Inferior parietal cortex (tissue), 1 donor: ENCODE data around the gene PIM1.
"Not testable (repeated sequence)": the region's sequence is repeated elsewhere in the genome, so short reads cannot be mapped to it uniquely, and the experiment has no call there.

ENCODE experiments used
- DNase-seq: peaks from one replicate; pipeline ENCODE4 v3.0.0-alpha.2; 2016; ENCODE audit errors: extremely low spot score

Gene PIM1

DNA sequence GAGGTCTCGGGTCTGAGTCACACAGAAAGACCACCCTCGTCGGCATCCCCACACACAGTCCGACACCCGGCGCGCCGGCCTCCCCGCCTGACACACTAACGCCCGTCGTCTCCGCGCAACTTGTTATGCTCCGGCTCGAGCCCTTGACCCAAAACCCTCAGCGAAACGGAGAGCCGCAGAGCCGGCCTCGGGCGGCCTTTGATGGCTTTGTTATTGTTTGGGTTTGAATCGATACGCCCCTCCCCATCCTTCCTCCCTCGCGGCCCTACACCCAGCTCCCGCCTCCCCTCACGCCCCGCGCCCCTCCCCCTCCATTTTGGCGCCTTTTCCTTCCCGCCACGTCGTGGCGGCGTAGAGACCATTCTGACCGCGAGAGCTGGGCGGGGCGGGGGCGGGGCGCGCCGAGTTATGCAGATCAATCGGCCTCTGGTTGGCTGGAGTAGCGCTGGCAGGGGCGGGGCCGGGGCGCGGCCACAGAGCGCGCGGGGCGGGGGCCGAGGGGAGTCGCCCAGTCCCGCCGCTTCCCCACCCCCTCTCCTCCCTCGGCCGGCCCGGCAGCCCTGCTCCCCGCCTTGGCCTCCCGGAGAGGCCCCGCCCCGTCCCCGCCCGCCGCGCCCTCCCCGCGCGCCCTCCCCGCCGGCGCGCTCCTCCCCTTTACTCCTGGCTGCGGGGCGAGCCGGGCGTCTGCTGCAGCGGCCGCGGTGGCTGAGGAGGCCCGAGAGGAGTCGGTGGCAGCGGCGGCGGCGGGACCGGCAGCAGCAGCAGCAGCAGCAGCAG is at the start of gene PIM1:
Gene PIM1, plus strand, starts transcription at position 657 of the 777 bp plus-strand sequence. CDS start 424 bp downstream, outside the sequence.
- DNase-seq: peak; percentile 81

DNA sequence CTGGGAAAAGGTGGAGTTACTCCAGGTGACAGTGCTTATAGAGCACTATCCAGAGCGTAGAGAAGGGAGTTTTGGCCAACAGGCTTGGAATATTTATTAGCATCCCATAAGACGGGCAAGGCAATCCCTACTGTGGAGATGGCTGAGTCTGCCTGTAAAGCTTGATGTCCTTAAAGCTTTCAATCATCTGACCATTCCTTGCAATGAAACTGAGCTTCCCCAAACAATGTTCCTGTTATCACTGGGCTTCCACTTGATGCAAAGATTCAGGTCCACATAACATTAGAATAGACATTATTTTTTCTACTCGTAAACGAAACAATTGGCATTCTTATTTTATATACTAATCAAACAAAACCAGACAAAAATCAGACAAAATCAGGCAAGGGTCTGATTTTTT is 48.4 kb upstream of the PIM1 start:
- no peak for DNase-seq

DNA sequence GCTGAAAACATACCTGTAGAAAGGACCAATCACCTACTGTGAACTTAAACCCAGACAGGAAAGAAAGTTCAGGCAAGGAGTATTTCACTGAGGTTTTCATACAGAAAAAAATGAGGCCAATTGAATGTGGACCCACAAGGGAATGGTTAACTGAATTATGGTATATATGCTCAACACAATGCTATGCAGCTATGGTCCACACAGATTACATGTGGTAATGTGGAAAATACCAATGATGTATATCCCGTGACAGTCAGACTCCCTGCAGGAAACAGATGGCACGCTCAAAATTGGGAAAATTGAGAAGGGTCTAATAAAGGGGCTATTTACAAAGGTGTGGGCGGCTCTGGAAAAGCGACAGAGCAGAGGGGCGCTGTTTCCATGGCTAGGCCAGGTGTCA is 47.1 kb upstream of the PIM1 start:
- DNase-seq: no peak

DNA sequence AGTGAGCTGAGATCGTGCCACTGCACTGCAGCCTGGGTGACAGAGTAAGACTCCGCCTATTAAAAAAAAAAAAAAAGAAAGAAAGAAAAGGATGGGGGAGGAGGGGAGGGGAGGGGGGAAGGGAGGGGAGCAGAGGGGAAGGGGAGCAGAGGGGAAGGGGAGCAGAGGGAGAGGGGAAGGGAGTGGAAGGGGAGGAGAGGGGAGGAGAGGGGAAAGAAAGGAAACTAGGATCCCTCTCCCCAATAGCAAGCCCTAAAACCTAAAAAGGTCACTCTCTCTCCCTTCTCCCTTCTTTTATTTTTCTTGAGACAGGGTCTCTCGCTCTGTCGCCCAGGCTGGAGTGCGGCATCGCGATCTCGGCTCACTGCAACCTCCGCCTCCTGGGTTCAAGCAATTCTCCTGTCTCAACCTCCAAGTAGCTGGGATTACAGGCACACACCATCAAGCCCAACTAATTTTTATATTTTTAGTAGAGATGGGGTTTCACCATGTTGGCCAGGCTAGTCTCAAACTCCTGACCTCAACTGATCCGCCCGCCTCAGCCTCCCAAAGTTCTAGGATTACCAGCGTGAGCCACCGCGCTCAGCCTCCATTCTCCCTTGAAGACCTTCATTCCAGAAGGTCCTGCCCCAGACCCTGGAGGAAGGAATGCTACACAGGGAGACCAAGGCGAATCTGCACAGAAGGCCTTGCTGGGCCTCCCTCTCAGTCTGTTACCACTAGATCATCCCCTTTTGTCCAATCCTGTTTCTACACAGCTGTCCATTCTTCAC is 45.8 kb upstream of the PIM1 start:
- DNase-seq: no peak

DNA sequence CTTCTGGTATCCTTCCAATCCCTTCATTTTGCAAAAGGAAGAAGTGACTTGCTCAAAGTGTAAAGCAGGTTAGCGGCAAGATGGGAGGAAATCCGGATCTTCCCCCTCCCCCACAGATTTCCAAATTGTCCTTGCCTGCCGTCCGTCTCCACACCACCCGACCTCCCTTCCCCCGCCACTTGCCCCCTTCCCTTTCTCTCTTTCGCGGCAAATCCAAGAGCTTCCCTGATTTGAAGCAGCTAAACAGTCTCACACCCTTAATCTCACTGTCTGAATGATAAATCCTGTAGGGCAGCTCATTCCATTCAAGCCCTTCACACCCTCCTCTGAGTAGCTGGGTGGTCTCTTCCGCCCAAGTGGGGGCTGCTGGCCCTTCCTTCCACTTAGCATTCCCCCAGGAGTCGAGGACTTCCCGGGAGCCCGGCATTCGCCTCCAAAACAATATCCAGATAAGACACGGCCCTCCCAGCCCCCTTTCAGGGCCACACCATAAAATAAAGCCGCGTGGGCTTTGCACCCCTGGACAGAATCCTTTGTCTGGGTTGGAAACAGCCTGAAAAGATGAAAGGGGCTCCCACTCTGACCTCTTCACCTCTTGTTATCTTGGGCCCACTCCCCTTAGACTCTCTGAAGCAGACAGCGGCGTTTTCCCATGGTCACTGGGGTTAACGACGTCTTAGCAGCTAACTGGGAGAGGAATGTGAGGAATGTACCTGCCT is 44.0 kb upstream of the PIM1 start:
- DNase-seq: no peak

DNA sequence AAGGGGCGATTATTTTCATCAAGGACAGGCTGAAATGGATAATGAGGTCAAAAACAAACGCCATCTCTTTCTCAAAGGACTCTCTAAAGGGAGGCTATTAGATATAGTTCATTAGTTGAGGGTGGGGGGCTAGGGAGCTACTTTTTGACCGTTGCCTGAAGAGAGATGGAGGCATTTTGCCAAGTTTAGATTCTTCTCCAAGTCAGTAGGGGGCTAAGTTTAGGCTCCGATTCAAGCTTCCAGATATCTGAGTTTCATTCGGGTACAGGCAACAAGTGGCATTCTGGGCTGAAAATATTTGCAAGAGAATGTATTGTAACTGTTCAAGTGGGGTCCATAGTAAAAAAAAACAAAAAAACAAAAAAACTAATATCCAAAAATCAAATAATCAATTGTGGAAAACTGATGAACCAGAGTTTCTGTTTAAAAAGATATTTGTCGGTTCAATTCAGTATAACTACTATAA is 43.4 kb upstream of the PIM1 start:
- DNase-seq: no peak

DNA sequence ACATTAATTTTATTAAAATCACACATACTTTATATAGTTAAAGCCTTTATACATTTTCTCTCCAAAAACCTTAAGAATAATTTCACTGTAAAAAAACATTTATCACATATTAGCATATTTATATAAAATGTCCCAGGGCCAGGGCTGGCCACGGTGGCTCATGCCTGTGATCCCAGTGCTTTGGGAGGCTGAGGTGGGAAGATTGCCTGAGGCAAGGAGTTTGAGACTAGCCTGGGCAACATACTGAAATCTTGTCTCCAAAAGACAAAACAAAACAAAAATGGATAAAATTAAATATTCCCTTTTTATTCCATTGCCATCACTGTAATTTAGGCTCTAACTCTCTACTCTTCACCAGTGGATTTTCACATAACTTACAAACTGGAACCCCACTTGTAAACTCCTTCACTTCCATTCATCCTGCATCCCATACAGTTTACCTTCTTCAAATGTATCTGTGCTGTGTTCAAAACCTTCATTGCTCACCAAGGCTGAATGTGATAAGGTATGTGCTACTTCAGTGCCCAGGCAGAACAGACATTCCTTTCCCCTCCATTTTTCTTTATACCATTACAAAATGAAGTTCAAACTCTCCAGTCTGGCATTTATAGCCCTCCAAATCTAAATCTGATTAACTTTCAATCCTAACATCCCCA is 42.9 kb upstream of the PIM1 start:
- no peak for DNase-seq

DNA sequence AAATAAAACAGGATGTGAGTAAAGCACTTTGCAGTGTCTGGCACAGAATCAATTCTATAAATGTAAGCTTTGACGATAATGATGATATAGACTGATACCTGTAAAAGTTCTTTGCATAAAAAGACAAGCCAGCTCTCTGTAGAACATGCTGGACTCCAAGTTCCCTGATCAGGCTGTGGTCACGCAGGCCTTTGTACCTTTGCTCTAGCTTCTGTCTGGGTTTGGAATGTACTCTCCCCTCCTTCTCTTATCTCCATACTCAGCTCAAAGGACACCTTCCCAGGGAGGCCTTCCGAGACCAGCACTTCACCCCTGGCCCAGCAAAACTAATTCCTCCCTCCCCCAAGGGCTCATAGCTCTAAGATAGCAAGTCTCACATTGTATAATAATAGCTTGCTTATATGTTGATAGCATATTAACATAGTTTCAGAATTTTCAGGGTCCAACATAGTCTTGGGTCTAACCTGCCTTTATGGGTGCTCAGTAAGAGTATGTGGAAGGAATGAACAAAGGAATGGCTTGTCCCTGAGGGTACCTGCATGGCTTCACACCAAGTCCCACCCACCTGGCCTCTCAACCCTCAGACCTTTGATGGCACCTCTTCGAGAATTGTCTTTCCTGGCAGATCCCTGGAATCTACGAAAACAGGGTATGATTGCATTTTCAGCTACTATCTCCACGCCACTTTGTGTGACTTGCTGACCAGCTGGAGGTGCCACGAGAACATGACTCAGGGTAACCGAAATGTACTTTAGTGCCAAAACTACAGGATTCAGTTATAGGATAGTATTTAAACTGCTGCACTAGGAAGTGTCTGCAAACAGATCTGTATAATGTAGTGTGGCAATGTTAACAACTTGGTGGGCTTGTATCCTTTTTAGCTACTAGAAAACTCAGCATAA is 41.7 kb upstream of the PIM1 start:
- DNase-seq: no peak

DNA sequence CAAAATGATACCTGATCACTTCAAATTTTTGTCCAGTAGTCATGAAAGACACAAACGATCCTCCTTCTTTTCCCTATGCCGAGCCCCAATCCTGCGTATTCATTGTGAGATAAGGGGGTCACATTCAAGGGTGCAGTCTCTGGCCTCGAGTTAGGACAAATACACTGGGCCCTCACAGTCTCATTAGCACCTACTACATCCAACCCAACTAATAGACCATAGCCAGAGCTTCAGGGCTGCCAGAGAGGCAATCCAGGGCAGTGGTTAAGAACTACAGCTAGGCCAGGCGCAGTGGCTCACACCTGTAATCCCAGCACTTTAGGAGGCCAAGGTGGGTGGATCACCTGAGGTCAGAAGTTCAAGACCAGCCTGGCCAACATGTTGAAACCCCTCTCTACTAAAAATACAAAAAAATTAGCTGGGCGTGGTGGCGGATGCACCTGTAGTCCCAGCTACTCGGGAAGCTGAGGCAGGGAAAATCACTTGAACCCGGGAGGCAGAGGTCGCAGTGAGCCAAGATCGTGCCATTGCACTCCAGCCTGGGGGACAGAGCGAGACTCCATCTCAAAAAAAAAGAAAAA is 41.0 kb upstream of the PIM1 start:
- DNase-seq: not testable (repeated sequence)

DNA sequence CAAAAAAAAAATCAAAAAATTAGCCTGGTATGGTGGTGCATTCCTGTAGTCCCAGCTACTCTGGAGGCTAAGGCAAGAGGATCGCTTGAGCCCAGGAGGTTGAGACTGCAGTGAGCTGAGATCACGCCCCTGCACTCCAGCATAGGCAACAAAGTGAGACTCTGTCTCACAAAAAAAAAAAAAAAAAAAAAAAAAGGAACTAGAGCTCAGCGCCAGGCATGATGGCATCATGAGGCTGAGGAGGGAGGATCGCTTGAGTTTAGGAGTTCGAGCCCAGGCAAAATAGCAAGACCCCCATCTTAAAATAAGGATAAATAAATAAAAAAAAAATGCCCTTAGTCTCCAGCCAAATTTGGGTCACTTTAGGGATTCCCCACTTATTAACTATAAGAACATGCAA is 40.4 kb upstream of the PIM1 start:
- DNase-seq: no peak

DNA sequence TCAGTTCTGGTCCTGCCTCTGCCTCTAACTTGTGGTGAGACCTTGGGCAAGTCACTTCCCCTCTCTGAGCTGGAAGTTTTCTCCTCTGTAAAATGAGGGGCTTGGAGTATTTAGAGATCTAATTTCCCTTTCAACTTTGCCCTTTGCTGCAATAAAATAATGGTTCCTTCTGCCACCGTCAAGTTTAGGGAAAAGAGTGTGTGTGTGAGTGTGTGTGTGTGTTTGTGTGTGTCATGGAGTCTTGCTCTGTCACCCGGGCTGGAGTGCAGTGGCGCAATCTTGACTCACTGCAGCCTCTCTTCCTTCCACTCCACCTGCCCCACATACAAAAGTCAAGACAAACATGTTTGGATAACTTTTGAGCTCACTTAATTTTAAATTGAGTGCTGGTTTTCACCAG is 39.2 kb upstream of the PIM1 start:
- DNase-seq: no peak

DNA sequence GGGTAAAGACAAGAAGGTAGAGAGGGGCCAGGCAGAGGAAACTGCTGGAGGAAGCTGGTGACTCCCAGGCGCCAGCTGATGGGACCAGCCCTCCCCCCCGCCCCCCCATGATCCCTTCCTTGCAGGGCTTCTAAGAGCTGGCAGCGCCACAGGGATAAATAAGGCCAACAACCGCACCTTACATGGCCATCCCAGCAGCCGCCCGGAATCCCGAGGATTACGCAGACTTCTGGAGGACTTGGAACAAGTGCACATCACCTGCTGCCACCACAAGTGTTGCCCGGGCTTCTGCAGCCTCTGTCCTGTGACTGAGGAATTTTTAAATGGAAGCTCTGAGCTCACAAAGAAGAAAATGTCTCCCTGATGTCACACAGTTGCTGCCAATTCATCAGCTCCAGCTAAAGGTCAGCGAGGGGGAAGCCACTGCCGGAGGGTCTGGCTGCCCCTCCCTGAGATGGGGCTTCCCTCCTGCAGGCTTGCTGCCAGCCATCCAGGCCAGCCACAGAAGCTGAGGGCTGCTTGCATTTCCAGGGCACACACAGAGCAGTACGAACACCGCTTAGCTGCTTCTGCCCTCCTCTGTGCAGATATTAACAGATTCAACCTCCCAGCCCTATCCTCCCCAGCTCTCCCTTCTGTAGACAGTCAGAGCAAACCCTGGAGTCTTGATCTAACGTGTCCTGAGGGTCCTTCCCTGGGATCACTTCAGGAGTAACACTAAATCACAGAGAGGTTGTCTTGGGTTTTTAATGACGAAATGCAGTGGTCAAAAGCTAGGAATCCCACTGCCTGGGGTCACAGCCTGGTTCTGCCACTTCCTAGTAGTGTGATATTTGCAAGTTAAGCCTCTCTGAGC is 38.6 kb upstream of the PIM1 start:
- no peak for DNase-seq

DNA sequence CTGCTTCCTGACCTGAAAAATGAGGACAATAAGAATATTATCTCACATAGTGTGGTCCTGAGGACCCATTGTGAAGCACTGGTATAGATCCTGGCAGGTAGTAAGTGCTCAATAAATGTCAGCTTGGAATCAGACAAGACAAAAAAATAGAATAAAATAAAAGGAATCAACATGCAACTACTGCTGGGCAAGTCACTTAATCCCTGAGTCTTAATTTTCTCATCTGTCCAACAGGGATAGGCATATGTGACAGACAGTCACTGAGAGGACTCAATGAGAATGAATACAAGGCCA is 38.0 kb upstream of the PIM1 start:
- DNase-seq: no peak

DNA sequence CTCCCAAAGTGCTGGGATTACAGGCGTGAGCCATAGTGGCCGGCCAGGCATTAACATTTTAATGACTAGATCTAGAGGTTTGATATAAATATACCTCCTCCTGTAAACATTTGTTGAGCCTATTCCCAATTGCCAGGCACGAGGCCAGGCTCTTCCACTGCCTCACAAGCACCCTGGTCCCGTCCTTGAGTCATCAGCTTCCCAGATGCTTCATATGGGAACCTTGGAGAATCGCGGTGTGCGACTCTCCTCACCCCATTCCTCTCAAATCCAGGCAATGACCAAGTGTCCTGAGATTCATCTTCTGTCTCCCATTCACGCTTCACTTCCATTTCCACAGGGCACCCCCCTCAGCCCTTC is 35.9 kb upstream of the PIM1 start:
- DNase-seq: no peak

DNA sequence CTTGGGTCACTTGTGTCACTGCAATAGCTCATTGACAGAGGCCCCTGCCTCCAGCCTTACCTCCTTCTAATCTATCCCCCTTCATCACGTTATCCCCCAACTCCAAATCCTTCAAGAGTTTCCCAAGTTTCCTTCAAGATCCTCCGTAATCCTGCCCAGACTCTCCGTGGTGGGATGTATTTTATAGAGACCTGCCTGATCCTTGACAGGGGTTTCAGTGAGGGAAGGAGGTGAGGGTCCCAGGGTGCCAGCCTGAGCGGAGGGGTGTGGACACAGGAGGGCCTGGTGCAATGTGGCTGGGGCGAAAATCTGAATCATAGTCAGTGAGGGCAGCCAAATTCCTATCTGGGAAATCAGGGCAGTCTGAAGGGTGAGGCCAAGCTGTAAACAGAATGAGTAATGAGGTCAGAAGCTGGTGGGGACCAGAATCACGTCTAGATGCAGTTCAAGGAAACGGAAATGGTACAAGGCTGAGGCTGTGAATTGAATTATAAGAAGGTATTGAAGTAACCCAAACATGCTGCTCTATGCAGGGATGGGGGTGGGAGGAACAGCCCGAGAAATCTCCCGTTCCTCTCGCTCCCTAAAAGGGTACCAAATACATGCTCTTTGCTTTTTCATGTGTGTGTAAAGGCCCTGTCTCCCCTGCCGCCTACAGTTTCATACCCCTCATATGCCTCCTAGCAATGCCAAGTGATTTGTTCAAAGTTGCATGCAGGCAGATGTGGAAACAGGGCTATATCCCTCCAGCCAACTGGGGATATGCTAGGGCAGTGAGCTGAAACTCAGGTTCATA is 35.4 kb upstream of the PIM1 start:
- no peak for DNase-seq

DNA sequence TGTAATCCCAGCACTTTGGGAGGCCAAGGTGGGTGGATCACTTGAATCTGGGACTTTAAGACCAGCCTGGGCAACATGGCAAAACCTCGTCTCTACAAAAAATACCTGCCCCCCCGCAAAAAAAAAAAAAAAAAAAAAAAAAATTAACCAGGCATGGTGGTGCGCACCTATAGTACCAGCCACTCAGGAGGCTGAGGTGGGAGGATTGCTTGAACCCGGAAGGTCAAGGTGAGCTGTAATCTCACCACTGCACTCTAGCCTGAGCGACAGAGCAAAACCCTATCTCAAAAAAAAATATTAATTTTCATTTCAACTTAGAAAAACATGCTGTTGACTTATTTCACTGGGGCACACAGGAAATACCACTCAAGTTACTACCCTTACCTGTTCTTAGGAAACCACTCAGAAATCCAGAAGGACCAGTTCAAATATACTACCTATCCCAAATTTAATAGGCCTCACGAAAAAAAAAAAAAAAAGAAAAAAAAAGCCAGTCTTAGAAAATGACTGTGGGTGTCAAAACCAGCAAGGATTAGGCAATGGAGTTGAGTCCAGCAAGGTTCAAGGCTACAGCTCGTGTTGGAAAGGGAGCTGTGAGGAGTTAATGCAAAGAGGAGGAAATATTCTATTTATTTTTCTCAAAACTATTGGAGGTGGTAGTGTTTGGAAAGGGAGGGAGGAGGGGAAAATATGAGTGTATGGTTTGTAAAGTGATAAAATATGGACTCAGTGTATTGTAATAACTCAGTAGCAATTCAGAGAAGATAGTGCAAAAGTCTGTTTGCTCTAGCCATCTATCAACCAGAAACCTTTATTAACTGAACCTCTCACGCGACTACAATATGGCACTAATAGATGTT is 33.9 kb upstream of the PIM1 start:
- no peak for DNase-seq

DNA sequence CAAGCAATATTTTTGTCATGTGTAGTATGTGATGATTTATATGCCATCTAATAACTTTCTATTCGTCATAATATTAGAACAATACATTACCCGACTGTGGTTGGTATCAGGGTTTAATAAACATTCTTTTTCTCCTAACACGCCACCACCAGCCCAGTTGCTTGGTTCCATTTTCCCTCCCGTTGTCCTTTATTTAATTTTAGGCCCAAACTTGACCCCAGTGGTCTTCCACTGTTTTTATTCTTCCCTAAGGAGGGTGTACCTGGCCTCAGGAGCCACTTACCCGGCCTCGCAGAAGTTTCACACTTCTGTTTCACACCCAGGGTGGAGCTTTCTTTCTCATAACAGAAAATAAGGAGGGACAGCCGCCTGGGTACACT is 33.1 kb upstream of the PIM1 start:
- DNase-seq: no peak
